Chondrocyte (in vitro differentiated cells): Measurements from ENCODE around the gene TMEM191C. TPM values are rescaled to one million over a fixed set of nuclear protein-coding genes. Genes with fewer than 3 reads are reported as not detected.
A peak's percentile ranks its signal among the peaks of the same experiment; 100 is the strongest.
"Not testable (repeated sequence)": the region's sequence is repeated elsewhere in the genome, so short reads cannot be mapped to it uniquely, and the experiment has no call there.

Experiments used
- DNase-seq: peaks from one replicate; pipeline ENCODE4 v3.0.0; 2021; ENCODE audit warnings: mixed read lengths, low spot score
- H3K27ac Mint-ChIP-seq: one replicate; pipeline ENCODE4 v1.8.0; 2021; ENCODE audit warnings: mild to moderate bottlenecking, moderate library complexity, mixed read lengths; ENCODE audit not compliant: unreplicated experiment
- H3K27me3 Mint-ChIP-seq: 2 replicates; pipeline ENCODE4 v1.8.0; 2021; ENCODE audit warnings: low read depth, mixed read lengths
- H3K36me3 Mint-ChIP-seq: 2 replicates; pipeline ENCODE4 v1.8.0; 2021; ENCODE audit warnings: low read depth, mixed read lengths
- H3K4me1 Mint-ChIP-seq: 2 replicates; pipeline ENCODE4 v1.8.0; 2021; ENCODE audit warnings: low read depth, mild to moderate bottlenecking, mixed read lengths
- H3K4me3 Mint-ChIP-seq: one replicate; pipeline ENCODE4 v1.8.0; 2021; ENCODE audit warnings: mild to moderate bottlenecking, moderate library complexity, mixed read lengths; ENCODE audit not compliant: unreplicated experiment
- H3K9me3 Mint-ChIP-seq: 2 replicates; pipeline ENCODE4 v1.8.0; 2021; ENCODE audit warnings: low read depth, mixed read lengths
- total RNA-seq: library from RNA; stranded (reverse); gene quantifications from 3 replicates; pipeline ENCODE4 v1.2.1, GENCODE V29; 2021
- TF ChIP-seq, protein P1 (sequence below): fragments of 200-600 bp; sonication (generic); IDR thresholded peaks from 2 replicates; pipeline ENCODE4 v1.5.0; 2021; ENCODE audit warnings: antibody characterized with exemption, mild to moderate bottlenecking, moderate library complexity

Gene TMEM191C
- total RNA-seq, 1 donor from 2014 or later, result 1.7 TPM

DNA sequence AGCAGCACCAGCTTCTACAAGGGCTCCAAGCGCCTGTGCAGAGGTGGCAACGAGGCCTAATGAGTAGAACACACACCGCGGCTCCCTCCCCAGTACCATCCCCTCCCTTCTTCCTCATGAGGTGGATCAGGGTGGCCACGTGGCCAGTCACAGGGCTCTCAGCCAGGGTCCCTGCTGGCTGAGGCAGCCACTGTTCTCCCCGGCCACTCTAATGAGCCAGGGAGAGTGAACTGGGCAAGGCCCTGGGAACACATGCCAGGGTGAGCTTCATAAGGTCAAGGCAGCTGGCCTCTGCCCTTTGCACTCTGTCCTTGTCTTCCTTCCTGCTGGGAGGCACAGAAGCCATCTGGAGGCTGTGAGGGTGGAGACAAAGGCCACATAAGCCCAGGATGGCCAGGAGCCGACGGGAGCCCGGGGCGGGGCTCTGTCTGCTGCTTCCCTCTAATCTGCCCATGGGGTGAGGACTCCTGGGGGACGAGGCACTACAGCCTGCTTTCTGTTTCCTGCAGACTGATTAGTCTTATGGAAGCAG is 22.0 kb downstream of the TMEM191C start:
- H3K9me3 Mint-ChIP-seq, DNase-seq, H3K4me1 Mint-ChIP-seq, H3K36me3 Mint-ChIP-seq, H3K27me3 Mint-ChIP-seq, H3K27ac Mint-ChIP-seq, H3K4me3 Mint-ChIP-seq: not testable (repeated sequence)

DNA sequence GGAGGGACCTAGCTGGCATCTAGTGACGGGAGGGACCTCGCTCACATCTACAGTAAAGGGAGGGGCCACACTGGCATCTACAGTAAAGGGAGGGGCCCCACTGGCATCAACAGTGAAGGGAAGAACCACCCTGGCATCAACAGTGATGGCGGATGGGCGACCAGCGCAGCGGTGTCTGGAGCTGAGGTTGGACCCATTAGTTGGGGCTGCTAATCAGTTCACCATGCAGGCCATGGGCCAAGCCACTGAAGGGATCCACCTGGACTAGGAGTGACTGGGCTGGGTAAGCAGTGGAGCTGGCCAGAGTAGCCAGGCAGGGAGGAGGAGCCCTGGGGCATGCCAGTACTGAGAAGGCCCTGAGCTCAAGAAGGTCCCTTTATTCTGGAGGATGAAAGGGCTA is 23.4 kb downstream of the TMEM191C start:
- DNase-seq, H3K27ac Mint-ChIP-seq, H3K9me3 Mint-ChIP-seq, H3K4me3 Mint-ChIP-seq, H3K36me3 Mint-ChIP-seq, H3K4me1 Mint-ChIP-seq, H3K27me3 Mint-ChIP-seq: not testable (repeated sequence)

DNA sequence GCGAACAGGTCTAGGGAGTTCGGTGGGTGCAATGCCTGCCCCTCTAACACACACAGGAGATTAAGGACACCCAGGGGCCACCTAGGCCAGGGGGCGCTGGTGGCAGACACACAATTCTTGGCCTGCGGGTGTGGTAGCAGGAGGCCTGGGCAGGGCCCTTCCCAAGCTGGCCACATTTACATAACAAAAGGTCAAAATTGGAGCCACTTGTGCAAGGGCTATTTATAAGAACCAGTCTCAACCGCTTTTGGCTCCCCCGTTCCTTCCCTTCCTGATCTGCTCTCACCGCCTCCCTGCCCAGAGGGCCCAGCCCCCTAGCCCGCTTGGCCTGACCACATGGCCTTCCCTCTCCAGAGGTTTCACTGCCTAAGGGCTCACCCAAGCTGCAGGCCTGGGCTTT is 25.1 kb downstream of the TMEM191C start:
- H3K27ac Mint-ChIP-seq, DNase-seq, H3K9me3 Mint-ChIP-seq, H3K36me3 Mint-ChIP-seq, H3K4me3 Mint-ChIP-seq, H3K27me3 Mint-ChIP-seq, H3K4me1 Mint-ChIP-seq: not testable (repeated sequence)

DNA sequence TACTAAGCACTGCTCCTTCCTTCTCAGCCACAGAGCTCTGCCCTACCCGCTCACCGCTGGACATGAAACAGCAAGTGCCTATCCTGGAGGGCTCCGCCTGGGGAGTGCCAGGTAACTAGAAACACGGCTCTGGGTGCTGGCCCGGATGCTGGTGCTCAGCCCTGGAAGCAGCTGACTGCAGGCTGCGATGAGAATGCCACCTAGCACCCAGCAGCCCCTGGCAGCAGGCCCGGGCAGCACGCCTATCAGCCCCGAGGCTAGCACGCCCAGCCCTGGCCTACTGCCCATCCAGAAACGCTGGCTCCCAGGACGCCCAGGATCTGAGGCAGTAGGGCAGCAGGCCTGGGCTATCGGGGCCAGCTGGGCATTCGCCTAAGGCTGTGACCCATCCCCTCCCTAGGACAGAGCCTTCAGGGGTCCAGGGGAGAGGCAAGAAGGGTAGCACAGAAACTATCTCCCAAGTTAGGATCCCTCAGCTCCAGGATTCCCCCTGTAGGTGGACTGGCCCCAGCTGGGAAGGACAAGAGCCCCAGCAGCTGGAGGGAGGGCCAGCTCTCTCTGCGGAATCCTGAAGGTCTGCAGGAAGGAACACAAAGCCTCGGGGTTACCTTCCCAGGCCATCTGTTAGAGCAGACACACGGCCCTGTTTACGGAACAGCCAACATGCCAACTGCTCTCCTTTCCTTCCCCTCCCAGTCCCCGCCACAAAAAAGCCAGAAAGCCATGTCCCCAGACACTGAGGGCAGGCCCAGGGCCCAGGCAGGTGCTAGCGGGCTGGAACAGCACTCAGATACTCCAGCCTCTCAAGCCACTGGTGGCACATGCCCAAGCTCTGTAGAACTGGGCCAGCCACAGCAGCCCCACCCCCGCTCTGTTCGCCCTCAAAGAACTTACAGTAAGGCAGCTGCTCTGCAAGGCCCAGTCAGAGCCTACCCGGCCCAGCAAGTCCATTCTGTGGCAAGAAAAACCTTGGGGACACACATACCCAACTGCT is 26.9 kb downstream of the TMEM191C start:
- DNase-seq, H3K27me3 Mint-ChIP-seq, H3K9me3 Mint-ChIP-seq, H3K4me1 Mint-ChIP-seq, H3K27ac Mint-ChIP-seq, H3K4me3 Mint-ChIP-seq, H3K36me3 Mint-ChIP-seq: not testable (repeated sequence)

DNA sequence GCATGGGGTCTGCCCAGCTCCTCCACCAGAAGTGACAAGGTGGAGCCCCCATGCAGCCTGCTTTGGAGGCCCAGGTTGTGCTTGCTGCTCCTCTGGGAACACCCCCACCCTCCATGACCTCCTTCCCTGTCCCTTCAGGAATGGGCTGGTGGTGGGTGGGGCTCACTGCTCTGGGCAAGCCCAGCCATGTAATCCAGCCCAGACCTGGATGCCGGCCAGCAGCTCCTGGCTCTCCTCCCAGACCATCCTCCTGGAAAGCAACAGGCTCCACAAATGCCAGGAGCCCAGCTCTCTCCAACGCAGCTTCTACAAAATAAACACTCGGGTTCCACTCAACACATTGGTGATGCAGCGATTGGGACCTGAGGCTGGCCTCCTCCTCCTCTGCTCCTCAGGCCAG is 30.8 kb downstream of the TMEM191C start:
- DNase-seq, H3K27ac Mint-ChIP-seq, H3K4me1 Mint-ChIP-seq, H3K36me3 Mint-ChIP-seq, H3K27me3 Mint-ChIP-seq, H3K9me3 Mint-ChIP-seq, H3K4me3 Mint-ChIP-seq: not testable (repeated sequence)

DNA sequence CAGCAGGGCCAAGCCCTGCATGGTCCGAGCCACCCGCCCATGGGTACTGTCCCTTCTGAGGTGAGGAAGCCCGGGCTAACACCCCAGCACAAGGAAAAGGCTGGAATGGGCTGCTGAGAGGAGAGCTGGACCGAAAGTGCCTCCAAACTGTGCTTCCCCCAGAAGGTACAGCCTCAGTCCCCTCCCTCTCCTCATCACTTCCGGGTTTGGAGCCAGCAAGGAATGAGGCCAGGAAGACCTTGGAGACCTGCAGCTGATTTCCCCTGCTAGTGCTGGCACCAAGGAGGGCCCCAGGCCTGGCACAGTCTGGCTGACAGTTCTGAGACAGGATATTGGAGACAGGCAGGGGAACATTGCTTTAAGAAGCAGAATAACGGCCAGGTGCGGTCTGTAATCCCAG is 31.3 kb downstream of the TMEM191C start:
- H3K4me3 Mint-ChIP-seq, H3K4me1 Mint-ChIP-seq, H3K36me3 Mint-ChIP-seq, H3K27ac Mint-ChIP-seq, H3K27me3 Mint-ChIP-seq, H3K9me3 Mint-ChIP-seq, DNase-seq: not testable (repeated sequence)

DNA sequence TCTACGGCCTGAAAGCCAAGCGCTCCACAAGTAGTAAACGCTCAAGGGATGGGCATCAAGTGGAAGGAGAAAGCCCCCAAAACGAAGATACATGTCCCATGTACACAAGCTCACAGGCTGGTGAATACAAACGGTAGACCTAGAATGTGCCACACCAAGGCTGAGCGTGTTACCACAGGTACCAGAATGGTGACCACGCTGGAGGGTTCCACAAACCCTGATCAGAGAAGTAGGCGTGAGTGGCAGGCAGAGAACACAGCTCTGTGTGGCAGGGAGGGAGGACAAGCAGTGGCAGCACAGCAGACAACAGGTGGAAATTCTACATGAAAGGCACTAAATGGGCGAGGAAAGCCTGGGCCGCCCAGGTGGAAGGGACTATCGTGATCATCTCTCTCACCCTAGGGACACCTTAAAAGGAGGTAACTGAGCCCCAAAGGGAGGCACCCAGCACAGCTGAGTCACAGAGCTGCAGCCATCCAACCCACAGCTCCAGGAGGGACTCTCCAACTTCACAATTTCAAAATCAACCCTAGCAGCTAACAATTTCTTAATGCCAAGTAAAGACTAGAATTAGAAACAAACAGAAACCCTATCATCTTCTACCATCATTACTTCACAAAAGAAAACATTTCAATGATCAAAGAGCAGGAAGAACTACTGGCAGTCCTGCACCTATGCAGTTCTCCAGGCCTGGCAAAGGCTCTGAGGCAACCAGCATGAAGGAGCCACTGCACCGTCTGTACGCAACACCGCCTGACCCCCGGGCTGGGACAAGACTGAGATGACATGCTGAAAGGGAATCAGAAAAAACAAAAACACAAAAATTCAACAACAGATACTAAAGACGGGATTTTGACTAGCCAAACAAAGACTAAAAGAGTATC is 32.7 kb downstream of the TMEM191C start:
- not testable (repeated sequence) for H3K27me3 Mint-ChIP-seq, H3K4me3 Mint-ChIP-seq, H3K36me3 Mint-ChIP-seq, H3K9me3 Mint-ChIP-seq, DNase-seq, H3K4me1 Mint-ChIP-seq, H3K27ac Mint-ChIP-seq

DNA sequence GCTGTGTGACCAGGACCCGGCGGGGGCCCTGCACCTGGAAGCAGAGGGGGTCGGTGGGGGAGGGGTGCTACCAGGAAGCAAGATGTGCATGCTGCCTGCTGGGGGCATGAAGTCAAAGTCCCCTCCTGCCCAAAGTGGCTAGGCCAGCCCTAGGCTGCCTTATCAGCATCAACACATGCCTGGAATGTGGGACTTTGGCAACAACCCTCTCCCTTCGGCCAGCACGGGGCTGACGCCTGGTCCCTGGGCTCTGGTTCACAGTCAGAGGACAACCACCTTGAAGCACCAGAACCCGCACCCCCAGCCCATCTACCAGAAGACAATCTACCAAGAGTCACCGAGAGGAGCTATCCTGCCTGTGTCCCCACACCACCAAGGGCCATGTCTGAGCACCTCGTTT is 43.2 kb downstream of the TMEM191C start:
- not testable (repeated sequence) for H3K9me3 Mint-ChIP-seq, H3K36me3 Mint-ChIP-seq, H3K4me3 Mint-ChIP-seq, H3K27ac Mint-ChIP-seq, DNase-seq, H3K4me1 Mint-ChIP-seq, H3K27me3 Mint-ChIP-seq

DNA sequence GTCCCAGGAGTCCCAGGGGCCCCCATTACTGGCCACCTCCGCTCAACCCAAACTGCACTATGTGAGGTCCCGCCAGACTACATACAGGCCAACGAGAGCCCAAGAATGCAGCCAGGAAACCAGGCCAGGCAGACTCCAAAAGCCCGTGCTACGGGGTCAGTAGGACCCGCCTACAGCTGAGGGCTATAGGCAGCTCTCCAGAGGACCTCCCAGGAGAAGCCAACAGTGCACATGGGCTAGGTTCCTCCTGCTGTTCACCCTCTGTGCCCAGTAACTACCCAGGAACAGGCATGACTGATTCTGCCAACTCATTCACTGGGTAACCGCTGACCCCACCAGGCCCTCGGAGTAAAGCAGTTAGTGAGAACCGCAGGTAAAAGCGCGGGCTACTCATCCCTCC is 44.8 kb downstream of the TMEM191C start:
- not testable (repeated sequence) for DNase-seq, H3K4me1 Mint-ChIP-seq, H3K27ac Mint-ChIP-seq, H3K36me3 Mint-ChIP-seq, H3K4me3 Mint-ChIP-seq, H3K27me3 Mint-ChIP-seq, H3K9me3 Mint-ChIP-seq
- TF ChIP-seq, protein P1, sequence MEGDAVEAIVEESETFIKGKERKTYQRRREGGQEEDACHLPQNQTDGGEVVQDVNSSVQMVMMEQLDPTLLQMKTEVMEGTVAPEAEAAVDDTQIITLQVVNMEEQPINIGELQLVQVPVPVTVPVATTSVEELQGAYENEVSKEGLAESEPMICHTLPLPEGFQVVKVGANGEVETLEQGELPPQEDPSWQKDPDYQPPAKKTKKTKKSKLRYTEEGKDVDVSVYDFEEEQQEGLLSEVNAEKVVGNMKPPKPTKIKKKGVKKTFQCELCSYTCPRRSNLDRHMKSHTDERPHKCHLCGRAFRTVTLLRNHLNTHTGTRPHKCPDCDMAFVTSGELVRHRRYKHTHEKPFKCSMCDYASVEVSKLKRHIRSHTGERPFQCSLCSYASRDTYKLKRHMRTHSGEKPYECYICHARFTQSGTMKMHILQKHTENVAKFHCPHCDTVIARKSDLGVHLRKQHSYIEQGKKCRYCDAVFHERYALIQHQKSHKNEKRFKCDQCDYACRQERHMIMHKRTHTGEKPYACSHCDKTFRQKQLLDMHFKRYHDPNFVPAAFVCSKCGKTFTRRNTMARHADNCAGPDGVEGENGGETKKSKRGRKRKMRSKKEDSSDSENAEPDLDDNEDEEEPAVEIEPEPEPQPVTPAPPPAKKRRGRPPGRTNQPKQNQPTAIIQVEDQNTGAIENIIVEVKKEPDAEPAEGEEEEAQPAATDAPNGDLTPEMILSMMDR, result peak; percentile 10

DNA sequence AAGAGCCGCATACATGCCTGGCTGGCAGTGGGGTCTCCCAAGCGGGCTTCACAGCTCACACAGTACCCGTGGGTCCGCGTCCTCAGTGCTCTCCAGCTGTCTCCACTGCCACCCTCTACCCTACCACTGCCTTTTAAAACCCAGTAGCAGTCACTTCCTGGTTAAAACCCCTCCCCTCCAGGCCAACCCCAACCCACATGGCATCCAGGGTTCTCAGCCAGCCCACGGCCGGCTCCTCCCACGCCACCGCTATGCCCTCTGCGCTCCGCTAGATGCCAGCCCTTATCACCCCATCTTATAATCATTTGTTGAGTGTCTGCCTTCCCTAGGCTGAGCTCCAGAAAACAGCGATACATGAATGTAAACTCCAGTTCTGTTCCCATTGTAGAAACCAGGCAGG is 46.9 kb downstream of the TMEM191C start:
- not testable (repeated sequence) for H3K4me3 Mint-ChIP-seq, H3K36me3 Mint-ChIP-seq, H3K4me1 Mint-ChIP-seq, DNase-seq, H3K27ac Mint-ChIP-seq, H3K27me3 Mint-ChIP-seq, H3K9me3 Mint-ChIP-seq

DNA sequence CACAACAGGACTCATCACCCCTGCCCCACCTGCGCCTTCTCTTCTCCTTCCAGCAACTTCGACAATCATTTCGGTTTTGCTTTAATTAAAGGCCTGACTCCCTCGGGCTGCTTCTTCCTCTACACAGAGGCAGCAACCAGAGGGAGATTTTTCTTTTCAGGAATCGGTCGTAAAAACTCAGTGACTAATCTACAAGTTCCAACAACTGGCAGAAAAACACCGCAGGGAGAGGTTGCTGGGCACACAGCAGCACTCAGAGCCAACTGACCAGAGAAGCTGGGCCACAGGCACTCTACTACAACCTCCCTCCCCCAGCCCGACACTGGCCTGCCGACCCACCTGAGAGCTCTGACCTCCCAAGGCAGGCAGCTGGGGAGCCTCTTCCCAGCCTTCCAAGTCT is 48.0 kb downstream of the TMEM191C start:
- not testable (repeated sequence) for H3K4me1 Mint-ChIP-seq, H3K27ac Mint-ChIP-seq, H3K27me3 Mint-ChIP-seq, H3K9me3 Mint-ChIP-seq, DNase-seq, H3K36me3 Mint-ChIP-seq, H3K4me3 Mint-ChIP-seq
